ENCODE results near the gene SAG. TPM values are rescaled to one million over a fixed set of nuclear protein-coding genes. Genes with fewer than 3 reads are reported as not detected.

Gene SAG
- total and polyA plus RNA-seq, 4 donors, result not detected

GRCh38 chr2:233275223-233275622, 32.4 kb upstream of the SAG start:
- no peak for DNase-seq (ENCODE audit: low spot score)
- no peak overlapping the region for H3K27ac ChIP-seq (ENCODE audit: low read depth in 1 of 2, low read length in 2 of 2)
- H3K27me3 ChIP-seq (ENCODE audit: control insufficient read depth in 4 of 4, insufficient read depth in 4 of 4, low read length in 3 of 4), result no peaks in the 10 kb centered on the region
- H3K36me3 ChIP-seq (ENCODE audit: control insufficient read depth in 4 of 4, insufficient read depth in 3 of 4, low read depth in 1 of 4, low read length in 3 of 4), result peaks cover 23 to 72% (median 64%) of the 10 kb centered on the region in 4 donors
- TF ChIP-seq YY1 (IDR thresholded peaks at IDR 0.05) (no peak), NR2F2 (IDR thresholded peaks at IDR 0.05) (no peak), REST (IDR thresholded peaks at IDR 0.05) (no peak), HNF4G (IDR thresholded peaks at IDR 0.05) (no peak), ATF3 (IDR thresholded peaks at IDR 0.05) (no peak), JUND (IDR thresholded peaks at IDR 0.05) (no peak), MAX (IDR thresholded peaks at IDR 0.05) (no peak), TAF1 (conservative IDR thresholded peaks at IDR 0.05) (no peak), CTCF (IDR thresholded peaks at IDR 0.05; ENCODE audit: low read depth, low read length, missing input control) (no peak), FOXA1 (IDR thresholded peaks at IDR 0.05) (no peak), GABPA (IDR thresholded peaks at IDR 0.05 in 1 of 2, conservative IDR thresholded peaks at IDR 0.05 in 1 of 2) (no peak), RAD21 (IDR thresholded peaks at IDR 0.05) (no peak), SP1 (IDR thresholded peaks at IDR 0.05) (no peak), FOXA2 (IDR thresholded peaks at IDR 0.05) (no peak), ZBTB33 (IDR thresholded peaks at IDR 0.05) (no peak)
- H3K4me1 ChIP-seq (ENCODE audit: control insufficient read depth in 4 of 4, insufficient read depth in 4 of 4, low read length in 3 of 4), result peaks cover 0 to 12% (median 6%) of the 10 kb centered on the region in 4 donors
- whole genome bisulfite sequencing, result 89% methylated on average over 4 of the region's 4 CpGs
- no peak overlapping the region for H3K4me3 ChIP-seq (ENCODE audit: low read depth in 1 of 3, low read length in 3 of 3)
- H3K9ac ChIP-seq (ENCODE audit: low read depth in 1 of 2, low read length in 2 of 2), result no peak overlapping the region
- H3K9me3 ChIP-seq (ENCODE audit: control insufficient read depth in 4 of 4, low read length in 3 of 4), result no peaks in the 10 kb centered on the region

GRCh38 chr2:233278921-233279320, 28.7 kb upstream of the SAG start:
- Histone ChIP-seq H3K27me3 (ENCODE audit: control insufficient read depth in 4 of 4, insufficient read depth in 4 of 4, low read length in 3 of 4) (no peaks in the 10 kb centered on the region), H3K27ac (ENCODE audit: low read depth in 1 of 2, low read length in 2 of 2) (no peak overlapping the region)
- WGBS, result 99% methylated on average over 2 of the region's 2 CpGs

More at GRCh38 chr2:233278921-233279320, 28.7 kb upstream of the SAG start:
- no peaks in the 10 kb centered on the region for H3K4me1 ChIP-seq (ENCODE audit: control insufficient read depth in 4 of 4, insufficient read depth in 4 of 4, low read length in 3 of 4)
- DNase-seq (ENCODE audit: low spot score), result no peak
- H3K9me3 ChIP-seq (ENCODE audit: control insufficient read depth in 4 of 4, low read length in 3 of 4), result no peaks in the 10 kb centered on the region
- no peak overlapping the region for H3K4me3 ChIP-seq (ENCODE audit: low read depth in 1 of 3, low read length in 3 of 3)
- peaks cover 24 to 90% (median 69%) of the 10 kb centered on the region in 4 donors for H3K36me3 ChIP-seq (ENCODE audit: control insufficient read depth in 4 of 4, insufficient read depth in 3 of 4, low read depth in 1 of 4, low read length in 3 of 4)
- no peak overlapping the region for H3K9ac ChIP-seq (ENCODE audit: low read depth in 1 of 2, low read length in 2 of 2)
- TF ChIP-seq EGR1 (IDR thresholded peaks at IDR 0.05; ENCODE audit: low read depth in 2 of 2) (no peak), CTCF (IDR thresholded peaks at IDR 0.05; ENCODE audit: low read depth, low read length, missing input control) (no peak), YY1 (IDR thresholded peaks at IDR 0.05) (no peak), HNF4A (conservative IDR thresholded peaks at IDR 0.05) (no peak), SP1 (IDR thresholded peaks at IDR 0.05) (no peak), RAD21 (IDR thresholded peaks at IDR 0.05) (no peak), ATF3 (IDR thresholded peaks at IDR 0.05) (no peak), ZBTB33 (IDR thresholded peaks at IDR 0.05) (no peak), TAF1 (conservative IDR thresholded peaks at IDR 0.05) (no peak), FOXA1 (IDR thresholded peaks at IDR 0.05) (no peak)

Measured in liver (tissue), 9 donors.